UCSD-AML1 (cell line): ENCODE results near the gene ETV6.

Experiments
- DNase-seq: peaks from one replicate; lab custom pipeline; 2025; ENCODE audit not compliant: unreplicated experiment; lab: John Stamatoyannopoulos, UW

Gene ETV6

DNA sequence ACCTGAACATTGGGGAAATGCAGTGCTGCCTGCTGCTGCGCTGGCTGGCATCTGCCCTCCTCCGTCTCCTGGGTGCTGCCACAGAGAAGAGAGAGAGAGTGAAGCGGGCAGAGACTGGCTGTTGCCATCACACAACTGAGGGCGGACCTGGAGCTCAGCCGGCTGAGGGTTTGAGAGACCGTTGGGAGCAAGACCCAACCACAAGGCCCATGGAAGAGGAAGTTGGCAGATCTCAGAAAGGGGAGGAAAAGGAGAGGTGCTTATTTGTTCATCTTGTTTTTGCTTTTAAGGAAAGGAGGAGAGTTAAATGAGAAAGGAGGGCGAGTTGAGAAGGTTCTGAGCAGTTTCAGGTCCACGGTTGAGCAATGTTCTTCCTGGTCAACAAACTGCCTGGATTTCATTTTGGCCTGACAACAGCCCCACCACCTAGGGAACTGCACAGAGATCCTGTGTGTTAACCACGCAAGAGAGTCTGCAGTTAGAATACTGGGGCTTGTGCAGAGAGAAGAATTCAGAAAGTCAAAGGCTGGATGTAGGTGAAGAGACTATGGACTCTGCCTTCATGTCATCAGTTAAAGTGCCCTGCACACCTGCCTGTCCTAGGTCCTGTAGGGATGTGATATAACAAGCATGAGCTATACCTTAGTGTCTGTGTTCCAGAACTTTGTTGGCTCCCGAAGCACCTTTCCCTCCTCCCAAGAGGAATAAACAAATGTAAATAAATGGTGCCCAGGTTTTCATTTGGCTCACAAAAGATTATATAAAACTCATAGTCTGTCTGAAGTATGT, 124.6 kb downstream of the ETV6 start:
- peak; percentile 77 for DNase-seq

DNA sequence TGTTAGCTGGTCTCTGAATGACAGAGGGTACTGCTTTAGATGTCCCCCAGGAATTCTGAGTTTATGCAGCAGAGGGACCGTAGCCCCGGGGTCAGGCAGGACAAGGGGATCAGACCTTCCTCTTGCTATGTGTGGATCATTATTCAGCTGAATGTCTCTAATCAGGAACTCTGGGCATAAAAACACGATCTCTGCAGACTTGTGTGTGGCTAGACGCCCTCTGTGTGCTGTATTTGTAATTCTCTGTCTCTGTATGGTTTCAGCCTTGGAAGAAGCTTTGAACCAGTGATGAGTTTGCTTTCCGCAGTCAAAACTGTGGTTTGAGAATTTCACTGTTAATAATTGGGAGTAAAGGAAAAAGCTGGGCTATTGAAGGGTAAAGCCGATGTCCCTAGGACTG, 125.3 kb downstream of the ETV6 start:
- no peak for DNase-seq

DNA sequence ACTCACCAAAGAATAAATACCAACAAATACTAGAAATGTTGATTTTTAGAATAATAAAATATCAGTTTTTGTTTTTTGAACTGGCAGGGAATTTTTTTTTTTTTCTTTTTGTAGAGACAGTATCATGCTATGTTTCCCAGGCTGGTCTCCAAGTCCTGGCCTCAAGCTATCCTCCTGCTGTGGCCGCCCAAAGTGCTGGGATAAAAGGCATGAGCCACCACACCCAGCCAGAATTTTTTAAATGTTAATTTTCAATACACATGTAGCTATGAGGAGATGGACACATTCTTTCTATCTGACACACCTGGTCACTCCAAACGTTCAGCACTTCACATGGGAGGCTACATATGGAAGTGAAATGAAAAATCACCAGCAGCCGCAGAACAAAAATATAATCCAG, 126.8 kb downstream of the ETV6 start:
- no peak for DNase-seq

DNA sequence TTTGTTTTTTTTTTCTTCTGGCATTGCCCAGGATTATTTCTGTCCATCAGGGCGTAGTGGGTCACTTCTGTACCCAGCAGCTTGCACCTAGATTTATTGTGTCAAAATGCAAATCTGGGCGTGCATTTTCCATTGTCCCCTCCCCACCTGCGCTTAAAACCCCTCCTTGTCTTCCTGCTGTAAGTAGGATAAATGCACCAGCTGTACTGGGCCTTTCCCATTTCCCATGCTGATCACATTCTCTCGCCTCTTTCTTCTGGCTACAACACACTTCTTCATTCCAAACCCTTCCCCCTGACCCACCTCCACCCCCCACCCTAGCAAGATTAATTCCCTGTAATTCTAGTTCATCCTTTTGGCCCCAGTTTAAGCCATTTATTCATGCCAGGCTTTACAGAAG, 128.0 kb downstream of the ETV6 start:
- no peak for DNase-seq

DNA sequence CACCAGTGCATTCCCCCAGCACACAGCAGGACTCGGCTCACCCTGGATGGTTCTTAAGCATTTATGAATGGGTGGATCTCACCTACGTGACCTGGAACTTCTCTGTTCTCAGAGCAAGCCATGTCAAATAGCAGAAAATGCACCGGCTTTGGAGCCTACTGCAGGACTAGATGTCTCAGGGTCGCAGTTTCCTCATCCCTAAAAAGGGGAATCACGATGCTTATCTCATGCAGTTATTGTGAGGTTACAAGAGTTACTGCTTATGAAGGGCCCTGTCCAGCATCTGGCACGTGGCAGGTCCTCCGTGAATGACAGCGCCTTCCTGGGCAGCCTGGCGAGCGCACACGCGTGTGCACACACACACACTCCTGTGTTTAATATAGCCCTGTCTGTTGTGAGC, 128.5 kb downstream of the ETV6 start:
- no peak for DNase-seq

DNA sequence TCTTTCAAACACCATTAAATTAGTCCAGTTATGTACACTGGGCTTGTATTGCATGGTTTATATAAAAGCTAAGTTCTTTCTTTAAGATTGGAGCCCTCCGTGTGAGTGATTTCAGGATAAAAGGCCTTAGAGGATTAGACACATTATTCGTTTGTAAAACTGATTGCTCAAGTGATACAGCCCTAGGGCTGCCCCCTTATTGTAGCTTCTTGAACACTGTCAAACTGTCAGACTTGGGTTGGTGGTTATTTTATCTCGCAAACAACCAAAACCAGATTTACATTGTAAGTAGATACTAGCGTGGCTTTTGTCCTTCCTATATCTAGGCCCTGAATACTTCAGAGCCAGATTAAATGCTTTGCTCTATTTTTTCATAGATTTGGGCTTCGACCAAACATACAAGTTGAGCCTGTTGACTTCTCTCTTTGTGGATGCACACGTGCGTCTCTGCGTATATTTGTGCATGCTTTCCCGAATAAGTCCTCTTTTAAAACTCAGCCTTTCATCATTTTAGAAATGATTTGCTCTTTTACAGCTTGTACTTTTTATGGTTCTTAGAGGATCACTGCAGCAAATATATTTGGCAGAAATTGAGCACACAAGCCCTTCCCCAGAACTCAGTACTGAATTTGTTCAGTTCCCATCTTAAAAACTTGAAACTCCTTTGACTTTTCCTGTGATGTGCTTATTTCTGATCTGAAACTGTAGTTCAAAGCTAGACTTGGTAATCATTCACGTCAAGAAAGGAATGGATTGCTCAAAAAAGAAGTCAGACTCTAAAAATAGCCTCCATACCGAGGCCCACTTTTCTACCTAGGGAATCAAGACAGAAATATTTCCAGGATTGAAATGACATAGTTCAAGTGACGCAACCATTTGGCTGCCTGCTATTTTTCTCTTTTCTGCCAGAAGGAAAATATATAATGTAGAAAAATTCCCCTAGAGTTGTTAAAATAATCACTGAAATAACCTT, 129.5 kb downstream of the ETV6 start:
- DNase-seq: no peak

DNA sequence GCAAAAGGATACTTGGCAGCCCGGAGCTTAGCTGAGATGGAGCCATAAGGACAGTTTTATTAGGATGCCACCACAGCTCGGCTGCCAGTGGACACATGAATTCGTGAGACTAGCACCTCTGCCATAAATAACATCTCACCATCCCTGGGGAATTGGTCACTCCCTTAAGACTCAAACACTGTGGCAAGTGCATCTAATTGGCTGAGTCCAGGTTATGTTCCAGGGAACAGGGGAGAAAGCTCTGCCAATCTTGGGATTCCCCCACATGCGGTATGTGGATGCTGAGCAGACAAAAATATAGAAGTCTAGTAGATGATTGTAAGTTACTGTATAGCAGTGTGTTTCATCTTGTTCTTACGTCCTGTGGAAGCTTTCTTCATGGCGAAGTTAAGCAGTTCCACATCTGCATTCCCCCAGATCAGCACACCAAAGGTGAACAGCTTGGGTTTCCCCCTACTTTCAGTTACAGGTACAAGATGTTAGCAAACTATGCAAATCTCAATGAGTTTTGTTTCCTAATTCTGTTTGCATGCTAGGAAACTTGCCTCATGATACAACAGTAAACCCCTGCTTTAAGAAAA, 131.1 kb downstream of the ETV6 start:
- DNase-seq: no peak

DNA sequence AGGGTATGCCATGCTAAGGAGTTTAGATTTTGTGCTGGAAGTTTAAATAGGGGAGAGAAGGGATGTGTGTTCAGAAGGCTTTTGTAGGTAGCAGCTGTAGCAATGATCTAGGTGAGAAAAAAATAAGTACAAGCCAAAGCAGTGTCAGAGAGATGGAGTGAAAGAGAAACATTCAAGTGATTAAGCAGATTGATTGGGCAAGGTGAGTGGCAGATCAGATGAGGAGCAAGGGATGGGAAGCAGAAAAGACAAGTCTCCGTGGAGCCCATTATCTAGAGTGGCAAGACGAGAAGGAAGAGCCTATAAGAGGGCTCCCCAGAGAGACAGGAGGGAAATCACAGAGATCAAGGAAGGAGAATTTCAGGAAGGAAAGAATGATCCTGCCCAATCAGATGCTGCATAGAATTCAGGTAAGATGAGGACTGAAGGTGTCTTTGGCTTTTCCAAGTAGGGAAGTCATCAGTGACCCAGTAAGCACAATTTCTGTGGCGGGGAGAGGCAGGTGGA, 133.5 kb downstream of the ETV6 start:
- DNase-seq: no peak

DNA sequence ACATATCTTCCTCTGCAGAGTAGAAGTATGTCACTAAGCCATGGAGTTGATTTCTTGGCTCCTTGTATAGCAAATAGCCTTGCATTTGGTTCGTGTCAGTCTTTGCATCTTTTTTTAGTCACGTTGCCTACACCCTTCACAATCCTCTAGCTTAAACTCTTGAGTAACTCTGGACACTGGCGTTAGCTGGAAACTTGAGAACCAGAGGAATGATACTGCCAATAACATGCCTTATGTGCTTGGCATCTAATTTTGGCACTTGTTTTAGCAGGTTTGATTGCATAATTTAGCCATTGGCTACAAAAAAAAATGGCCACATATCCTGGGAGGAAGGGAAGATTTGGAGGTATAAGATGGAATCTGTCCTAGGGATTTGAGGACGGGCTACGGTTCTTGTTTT, 136.2 kb downstream of the ETV6 start:
- no peak for DNase-seq

DNA sequence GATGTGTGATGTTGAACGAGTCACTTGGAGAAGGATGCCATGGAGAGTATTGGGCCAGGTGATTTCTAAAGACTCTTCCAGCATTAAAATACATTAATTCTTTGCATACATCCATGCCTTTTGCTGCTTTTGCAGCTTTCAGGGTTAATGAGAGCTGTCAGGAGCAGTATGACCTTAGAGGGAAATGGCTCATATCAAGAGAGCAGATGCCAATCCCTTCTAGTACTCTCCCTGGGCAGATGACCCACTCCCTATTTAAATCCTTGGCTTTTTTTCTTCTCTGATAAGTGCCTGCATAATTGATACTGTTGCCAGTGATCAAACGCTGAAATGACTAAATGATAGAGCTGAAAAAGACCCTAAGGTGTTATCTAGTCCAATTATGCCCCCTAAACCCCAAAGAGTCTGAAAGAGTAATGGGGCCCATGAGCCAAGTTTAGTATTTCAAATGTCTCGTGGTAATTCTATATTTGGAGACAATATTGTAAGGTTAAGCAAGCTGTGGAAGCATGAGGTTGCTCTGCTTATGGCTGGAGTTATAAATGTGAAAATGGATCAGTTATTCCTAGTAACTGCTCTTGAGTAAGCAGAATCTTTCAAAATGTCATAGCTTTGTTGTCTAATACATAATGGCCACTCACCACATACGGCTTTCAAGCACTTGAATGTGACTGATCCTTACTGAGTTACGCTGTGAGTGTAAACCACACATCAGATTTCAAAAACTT, 137.3 kb downstream of the ETV6 start:
- DNase-seq: no peak

DNA sequence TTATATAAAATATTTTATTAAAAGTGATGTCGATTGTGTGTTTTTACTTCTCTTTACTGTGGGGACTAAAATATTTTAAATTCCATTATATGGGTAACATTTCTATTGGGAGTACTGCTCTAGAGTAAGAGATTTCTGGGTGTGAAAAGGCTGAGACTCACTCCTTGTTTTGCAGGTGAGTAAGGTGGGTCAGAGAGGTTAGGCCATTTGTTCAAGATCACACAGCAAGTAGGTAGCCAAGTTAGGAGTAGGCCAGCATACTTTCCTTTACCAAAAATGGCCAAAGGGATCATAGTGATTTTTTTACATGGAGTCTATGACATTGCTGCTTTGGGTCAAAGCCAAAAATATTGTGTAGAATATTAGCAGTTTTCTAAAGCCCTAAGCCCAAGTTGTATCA, 138.0 kb downstream of the ETV6 start:
- DNase-seq: no peak

DNA sequence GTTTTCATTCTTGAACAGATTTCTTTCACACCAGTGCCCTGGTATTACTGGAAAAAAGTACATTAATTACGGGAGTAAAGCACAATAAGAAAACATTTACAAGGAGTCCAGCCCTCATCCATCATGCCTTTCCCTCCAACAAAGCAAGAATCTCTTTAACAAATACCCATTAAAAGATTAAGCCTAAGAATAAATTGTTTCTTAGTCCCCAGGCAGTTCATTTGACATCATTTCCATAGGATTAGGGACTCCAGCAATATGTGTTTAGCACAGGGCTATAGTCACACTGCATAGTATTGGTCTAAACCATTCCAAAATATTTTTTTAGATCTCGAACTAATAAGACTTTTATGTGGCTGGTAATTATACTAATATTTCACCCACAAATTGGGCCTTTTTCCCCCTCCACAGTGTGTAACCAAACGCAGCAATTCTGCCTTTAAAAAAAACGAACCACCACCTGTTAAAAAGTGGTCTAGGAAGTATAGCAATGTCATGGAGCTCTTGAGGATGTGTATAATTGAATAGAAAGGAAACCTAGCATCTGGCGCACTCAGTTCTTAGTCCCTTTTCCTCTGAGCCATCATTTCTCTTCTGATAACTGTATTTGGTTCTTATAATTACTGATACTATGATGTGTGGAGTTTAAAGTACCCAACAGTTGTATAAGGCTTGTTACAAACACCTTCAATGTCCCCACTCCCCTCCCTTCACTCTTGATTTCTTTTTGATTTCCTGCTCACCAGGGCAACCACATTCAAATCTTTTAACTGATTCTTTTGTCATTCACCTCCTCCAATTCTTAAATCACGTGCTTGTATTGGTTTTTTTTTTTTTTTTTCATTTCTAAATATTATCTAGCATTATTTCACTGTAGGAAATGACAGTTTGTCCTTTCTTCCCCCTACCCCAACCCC, 138.7 kb downstream of the ETV6 start:
- DNase-seq: no peak

DNA sequence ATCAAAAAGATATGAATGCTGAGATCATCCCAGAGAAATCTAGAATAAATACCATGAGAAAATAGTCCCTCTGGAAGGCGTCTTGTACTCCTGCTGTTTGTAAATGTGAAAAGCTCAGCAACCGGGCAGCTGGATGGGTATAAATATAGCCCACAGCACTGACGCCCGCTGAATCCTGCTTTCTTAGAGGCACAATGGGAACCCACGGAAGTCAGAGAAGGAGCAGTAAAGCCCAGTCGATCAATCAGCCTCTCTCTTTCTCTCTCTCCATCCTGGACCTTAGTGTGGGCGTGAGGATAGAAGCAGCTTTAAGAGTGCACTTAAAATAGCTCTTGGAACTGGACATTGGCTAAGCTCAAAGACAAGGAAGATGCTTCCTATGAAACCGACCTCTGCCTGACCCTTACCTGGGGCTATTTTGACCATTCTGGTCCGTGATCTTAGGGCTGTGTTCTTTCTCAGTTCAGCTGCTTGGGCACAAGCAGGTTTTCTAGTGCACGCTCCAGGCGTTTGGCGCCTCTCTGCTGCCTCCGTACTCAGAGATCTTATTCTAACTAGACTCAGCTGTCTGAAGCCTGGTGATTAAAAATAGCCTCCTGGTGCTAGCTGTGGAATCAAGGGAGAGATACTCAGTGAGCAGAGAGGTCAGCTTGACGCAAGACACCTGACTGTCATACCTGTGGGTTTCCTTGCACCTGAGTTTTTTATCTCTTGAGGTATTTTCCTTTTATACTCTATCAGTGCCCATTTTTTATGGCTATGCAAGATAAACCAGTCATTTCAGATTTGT, 144.6 kb downstream of the ETV6 start:
- DNase-seq: no peak

DNA sequence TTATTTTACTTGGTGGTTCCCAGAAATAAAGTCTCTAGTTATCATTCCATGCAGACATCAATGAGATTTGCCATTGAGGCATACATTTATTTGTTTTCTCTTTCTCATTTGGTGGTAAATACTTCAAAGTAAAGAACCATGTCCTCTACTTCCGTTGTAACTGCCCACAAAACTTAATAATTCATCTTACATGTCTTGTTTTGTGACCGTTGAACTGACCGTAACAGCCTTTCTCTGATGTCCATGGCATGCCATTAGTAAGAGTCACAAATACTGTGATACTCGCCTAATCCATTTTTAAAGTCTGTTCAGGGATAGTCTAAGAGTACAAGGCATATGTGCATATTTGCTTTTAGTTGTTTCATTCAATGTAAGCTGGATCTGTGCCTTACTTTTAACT, 145.3 kb downstream of the ETV6 start:
- DNase-seq: no peak

DNA sequence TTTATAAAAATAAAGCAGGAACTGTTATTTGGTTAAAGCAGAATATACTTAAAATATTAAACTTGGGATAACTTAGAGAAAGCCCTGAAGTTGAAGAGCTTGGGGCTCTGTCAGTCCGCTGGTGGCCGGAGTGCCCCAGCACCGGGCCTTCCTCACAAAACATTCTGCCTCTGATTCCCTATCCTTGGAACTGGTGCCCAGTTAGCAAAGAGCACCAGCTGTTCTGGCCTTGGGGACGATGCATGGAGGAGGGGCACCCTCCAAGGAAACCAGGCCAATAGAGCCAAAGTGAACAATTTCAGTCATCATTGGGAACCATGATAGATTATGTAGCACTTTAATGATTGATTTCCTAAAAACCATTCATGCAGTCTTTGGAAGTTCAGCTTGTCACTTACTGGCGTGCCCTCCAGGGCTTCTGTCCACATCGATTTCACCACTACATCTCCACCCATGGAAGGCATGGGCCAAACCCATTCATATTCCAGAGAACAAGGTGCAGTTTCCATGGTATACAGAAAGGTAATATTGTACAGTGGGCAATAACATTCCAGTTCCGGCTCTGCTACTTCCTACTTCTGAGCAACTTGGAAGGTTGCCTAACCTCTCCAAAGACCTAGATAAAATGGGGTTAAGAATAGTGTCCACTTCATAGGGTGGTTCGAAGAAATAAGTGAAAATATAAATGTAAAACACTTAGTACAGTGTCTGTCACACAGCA, 145.9 kb downstream of the ETV6 start:
- DNase-seq: no peak

DNA sequence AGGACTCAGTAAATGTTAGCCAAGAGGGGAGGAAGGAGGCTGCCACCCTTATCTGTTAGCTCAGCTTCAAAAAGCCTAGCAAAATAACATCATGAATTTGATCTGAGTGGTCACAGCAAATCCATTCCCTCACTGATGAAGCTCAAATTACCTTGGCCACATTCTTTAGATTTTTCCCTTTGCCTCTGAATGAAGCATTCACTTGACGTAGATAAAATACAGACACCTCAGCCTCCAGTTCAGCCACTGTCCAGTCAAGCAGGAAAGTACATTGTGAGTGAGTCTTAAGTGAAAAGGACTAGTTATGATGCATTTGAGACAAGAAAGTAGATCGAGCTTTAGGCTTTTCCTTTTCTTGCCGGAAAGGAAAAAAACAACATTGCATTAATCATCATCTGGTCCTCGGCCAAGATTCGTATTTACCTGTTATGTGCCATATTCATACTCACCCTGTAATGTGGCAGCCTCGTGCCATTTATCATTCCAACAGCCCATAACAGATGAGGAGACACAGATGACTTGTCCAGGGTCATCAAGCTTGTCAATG, 146.5 kb downstream of the ETV6 start:
- DNase-seq: no peak

DNA sequence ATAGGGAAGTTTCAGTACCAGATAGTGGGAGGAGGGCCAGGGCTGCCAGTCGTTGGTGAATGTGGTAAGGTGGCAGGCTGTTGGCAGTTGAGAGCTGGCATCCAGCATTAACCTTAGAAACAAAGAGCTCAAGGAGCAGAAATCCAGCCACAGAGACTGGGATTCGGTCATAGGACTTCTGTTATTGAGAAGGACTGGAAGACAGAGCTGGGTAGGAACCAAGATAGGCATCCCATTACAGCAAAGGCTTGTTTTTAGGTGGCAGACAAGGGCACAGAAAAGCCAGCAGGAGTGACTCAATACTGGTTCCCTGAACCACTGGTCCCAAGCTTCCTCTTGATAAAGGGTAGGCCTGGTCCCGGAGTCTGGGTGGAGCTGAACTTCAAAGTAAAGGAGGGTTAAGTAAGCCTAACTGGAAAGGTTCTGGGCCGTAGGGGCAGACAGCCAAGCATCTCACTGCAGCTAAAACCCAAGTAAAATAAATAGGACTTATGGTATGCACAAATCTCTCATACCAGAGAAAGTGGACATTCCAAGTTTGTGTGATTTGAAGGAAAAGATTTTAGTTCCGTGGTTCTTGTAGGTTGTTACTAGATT, 147.9 kb downstream of the ETV6 start:
- peak; percentile 54 for DNase-seq
